HG02678 (cell line): Measurements from ENCODE around the gene RND1.

ENCODE experiments used
- ATAC-seq: cut with Tn5 transposase; IDR thresholded peaks from one replicate; pipeline ENCODE4 v1.9.1; 2021; ENCODE audit warnings: mild to moderate bottlenecking, moderate library complexity; ENCODE audit not compliant: unreplicated experiment

RND1 gene

GRCh38 chr12:48813465-48814261, 52.0 kb downstream of the RND1 start:
- ATAC-seq: no peak

- ATAC-seq: no peak
Measured at GRCh38 chr12:48812389-48812788, 53.3 kb downstream of the RND1 start.

- ATAC-seq: no peak
Measured at GRCh38 chr12:48811437-48812090, 54.1 kb downstream of the RND1 start.

DNA sequence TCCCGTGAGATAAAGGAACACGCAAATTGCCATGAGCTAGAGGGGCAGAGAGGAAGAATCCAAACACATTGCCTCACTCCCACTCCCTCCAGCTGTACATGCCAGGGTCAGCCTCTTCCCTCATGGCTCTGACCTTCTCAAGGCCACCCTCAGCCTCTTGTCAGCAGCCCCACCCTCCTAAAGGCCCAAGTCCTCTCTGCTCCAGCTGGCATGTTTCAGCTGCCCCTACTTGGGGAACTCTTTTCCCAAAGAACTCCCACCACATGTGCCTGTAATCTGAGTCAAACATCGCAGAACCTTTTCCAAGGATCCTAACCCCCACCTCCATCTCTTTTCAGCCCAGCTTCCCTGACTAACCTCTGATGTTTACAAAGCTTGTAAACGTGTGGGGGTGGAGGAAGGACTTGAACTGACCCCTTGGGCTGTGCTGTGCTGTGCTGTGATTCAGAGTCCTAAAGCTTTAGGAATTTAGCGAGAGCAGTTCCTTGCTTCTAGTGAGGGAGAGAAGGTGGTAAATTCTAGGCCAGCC, 54.7 kb downstream of the RND1 start:
- no peak for ATAC-seq

GRCh38 chr12:48807981-48808380, 57.7 kb downstream of the RND1 start:
- no peak for ATAC-seq
